Measurements from ENCODE around the gene C4orf54. TPM values are rescaled to one million over a fixed set of nuclear protein-coding genes. Genes with fewer than 3 reads are reported as not detected.

C4orf54 gene
- not detected in 2 replicates for total RNA-seq

GRCh38 chr4:99657798-99658197 is at the start of gene C4orf54:
Gene C4orf54, minus strand, starts transcription at chr4:99657828. Its CDS starts 3,180 bp downstream, at chr4:99654648.
- DNase-seq (ENCODE audit: low spot score), result no peak
- intact Hi-C loops (cut with micrococcal nuclease), result no loop called here
- Mint-ChIP-seq H3K4me1 (ENCODE audit: low read depth) (no peaks in the 10 kb centered on the region), H3K36me3 (ENCODE audit: low read depth) (no peaks in the 10 kb centered on the region), H3K27me3 (ENCODE audit: low read depth) (no peaks in the 10 kb centered on the region), H3K27ac (no peak within 1 kb of the TSS), H3K4me3 (ENCODE audit: low read depth) (no peak within 1 kb of the TSS), H3K9me3 (no peaks in the 10 kb centered on the region)

GRCh38 chr4:99705891-99706290 is 48.3 kb upstream of the C4orf54 start:
- H3K4me3 Mint-ChIP-seq (ENCODE audit: low read depth), result no peak overlapping the region
- no peaks in the 10 kb centered on the region for H3K4me1 Mint-ChIP-seq (ENCODE audit: low read depth)
- no peaks in the 10 kb centered on the region for H3K9me3 Mint-ChIP-seq
- peaks cover 12% of the 10 kb centered on the region for H3K27me3 Mint-ChIP-seq (ENCODE audit: low read depth)
- intact Hi-C loops (cut with micrococcal nuclease), result no loop called here
- no peak overlapping the region for H3K27ac Mint-ChIP-seq
- no peaks in the 10 kb centered on the region for H3K36me3 Mint-ChIP-seq (ENCODE audit: low read depth)
- DNase-seq (ENCODE audit: low spot score), result no peak

- Mint-ChIP-seq H3K27me3 (ENCODE audit: low read depth) (peaks cover 8% of the 10 kb centered on the region), H3K9me3 (peaks cover 6% of the 10 kb centered on the region), H3K4me1 (ENCODE audit: low read depth) (no peaks in the 10 kb centered on the region), H3K36me3 (ENCODE audit: low read depth) (no peaks in the 10 kb centered on the region), H3K27ac (no peak overlapping the region), H3K4me3 (ENCODE audit: low read depth) (no peak overlapping the region)
- intact Hi-C loops (cut with micrococcal nuclease), result no loop called here
- no peak for DNase-seq (ENCODE audit: low spot score)
Measured at GRCh38 chr4:99696801-99697200, 39.2 kb upstream of the C4orf54 start.

GRCh38 chr4:99693140-99693539 is 35.5 kb upstream of the C4orf54 start:
- DNase-seq (ENCODE audit: low spot score), result no peak
- H3K36me3 Mint-ChIP-seq (ENCODE audit: low read depth), result no peaks in the 10 kb centered on the region
- H3K4me3 Mint-ChIP-seq (ENCODE audit: low read depth), result no peak overlapping the region
- H3K9me3 Mint-ChIP-seq, result peaks cover 21% of the 10 kb centered on the region
- intact Hi-C loops (cut with micrococcal nuclease), result no loop called here
- H3K27me3 Mint-ChIP-seq (ENCODE audit: low read depth), result peaks cover 2% of the 10 kb centered on the region
- no peaks in the 10 kb centered on the region for H3K4me1 Mint-ChIP-seq (ENCODE audit: low read depth)
- no peak overlapping the region for H3K27ac Mint-ChIP-seq

- intact Hi-C loops (cut with micrococcal nuclease), result no loop called here
- Mint-ChIP-seq H3K9me3 (peaks cover 21% of the 10 kb centered on the region), H3K27ac (no peak overlapping the region), H3K4me3 (ENCODE audit: low read depth) (no peak overlapping the region), H3K4me1 (ENCODE audit: low read depth) (no peaks in the 10 kb centered on the region), H3K36me3 (ENCODE audit: low read depth) (no peaks in the 10 kb centered on the region), H3K27me3 (ENCODE audit: low read depth) (peaks cover 2% of the 10 kb centered on the region)
- DNase-seq (ENCODE audit: low spot score), result no peak
Measured at GRCh38 chr4:99690990-99691389, 33.4 kb upstream of the C4orf54 start.

GRCh38 chr4:99690472-99690871 is 32.8 kb upstream of the C4orf54 start:
- peaks cover 2% of the 10 kb centered on the region for H3K27me3 Mint-ChIP-seq (ENCODE audit: low read depth)
- no peak overlapping the region for H3K4me3 Mint-ChIP-seq (ENCODE audit: low read depth)
- intact Hi-C loops (cut with micrococcal nuclease), result no loop called here
- DNase-seq (ENCODE audit: low spot score), result no peak
- H3K36me3 Mint-ChIP-seq (ENCODE audit: low read depth), result no peaks in the 10 kb centered on the region
- H3K27ac Mint-ChIP-seq, result no peak overlapping the region
- H3K4me1 Mint-ChIP-seq (ENCODE audit: low read depth), result no peaks in the 10 kb centered on the region
- H3K9me3 Mint-ChIP-seq, result peaks cover 21% of the 10 kb centered on the region

GRCh38 chr4:99687120-99687519 is 29.5 kb upstream of the C4orf54 start:
- Mint-ChIP-seq H3K36me3 (ENCODE audit: low read depth) (no peaks in the 10 kb centered on the region), H3K4me1 (ENCODE audit: low read depth) (no peaks in the 10 kb centered on the region), H3K27ac (no peak overlapping the region), H3K4me3 (ENCODE audit: low read depth) (no peak overlapping the region), H3K9me3 (peaks cover 17% of the 10 kb centered on the region), H3K27me3 (ENCODE audit: low read depth) (peaks cover 2% of the 10 kb centered on the region)
- intact Hi-C loops (cut with micrococcal nuclease), result no loop called here
- no peak for DNase-seq (ENCODE audit: low spot score)

GRCh38 chr4:99685234-99685633 is 27.6 kb upstream of the C4orf54 start:
- H3K36me3 Mint-ChIP-seq (ENCODE audit: low read depth), result no peaks in the 10 kb centered on the region
- intact Hi-C loops (cut with micrococcal nuclease), result no loop called here
- no peaks in the 10 kb centered on the region for H3K9me3 Mint-ChIP-seq
- H3K4me3 Mint-ChIP-seq (ENCODE audit: low read depth), result no peak overlapping the region
- no peak overlapping the region for H3K27ac Mint-ChIP-seq
- peaks cover 2% of the 10 kb centered on the region for H3K27me3 Mint-ChIP-seq (ENCODE audit: low read depth)
- H3K4me1 Mint-ChIP-seq (ENCODE audit: low read depth), result no peaks in the 10 kb centered on the region
- no peak for DNase-seq (ENCODE audit: low spot score)

GRCh38 chr4:99683895-99684294 is 26.3 kb upstream of the C4orf54 start:
- DNase-seq (ENCODE audit: low spot score), result no peak
- H3K27me3 Mint-ChIP-seq (ENCODE audit: low read depth), result no peaks in the 10 kb centered on the region
- no peaks in the 10 kb centered on the region for H3K36me3 Mint-ChIP-seq (ENCODE audit: low read depth)
- H3K4me1 Mint-ChIP-seq (ENCODE audit: low read depth), result no peaks in the 10 kb centered on the region
- no peak overlapping the region for H3K4me3 Mint-ChIP-seq (ENCODE audit: low read depth)
- intact Hi-C loops (cut with micrococcal nuclease), result no loop called here
- no peaks in the 10 kb centered on the region for H3K9me3 Mint-ChIP-seq
- H3K27ac Mint-ChIP-seq, result no peak overlapping the region

GRCh38 chr4:99679976-99680375 is 22.3 kb upstream of the C4orf54 start:
- H3K4me3 Mint-ChIP-seq (ENCODE audit: low read depth), result no peak overlapping the region
- no peaks in the 10 kb centered on the region for H3K4me1 Mint-ChIP-seq (ENCODE audit: low read depth)
- peaks cover 1% of the 10 kb centered on the region for H3K27me3 Mint-ChIP-seq (ENCODE audit: low read depth)
- intact Hi-C loops (cut with micrococcal nuclease), result no loop called here
- H3K36me3 Mint-ChIP-seq (ENCODE audit: low read depth), result no peaks in the 10 kb centered on the region
- no peaks in the 10 kb centered on the region for H3K9me3 Mint-ChIP-seq
- H3K27ac Mint-ChIP-seq, result no peak overlapping the region
- DNase-seq (ENCODE audit: low spot score), result no peak

GRCh38 chr4:99679204-99679603 is 21.6 kb upstream of the C4orf54 start:
- no peak for DNase-seq (ENCODE audit: low spot score)
- Mint-ChIP-seq H3K36me3 (ENCODE audit: low read depth) (no peaks in the 10 kb centered on the region), H3K9me3 (no peaks in the 10 kb centered on the region), H3K4me1 (ENCODE audit: low read depth) (no peaks in the 10 kb centered on the region), H3K27me3 (ENCODE audit: low read depth) (peaks cover 1% of the 10 kb centered on the region), H3K27ac (no peak overlapping the region), H3K4me3 (ENCODE audit: low read depth) (no peak overlapping the region)
- intact Hi-C loops (cut with micrococcal nuclease), result no loop called here

- no peak overlapping the region for H3K4me3 Mint-ChIP-seq (ENCODE audit: low read depth)
- intact Hi-C loops (cut with micrococcal nuclease), result no loop called here
- H3K36me3 Mint-ChIP-seq (ENCODE audit: low read depth), result no peaks in the 10 kb centered on the region
- DNase-seq (ENCODE audit: low spot score), result no peak
- no peaks in the 10 kb centered on the region for H3K4me1 Mint-ChIP-seq (ENCODE audit: low read depth)
- H3K27me3 Mint-ChIP-seq (ENCODE audit: low read depth), result peaks cover 1% of the 10 kb centered on the region
- no peak overlapping the region for H3K27ac Mint-ChIP-seq
- peaks cover 15% of the 10 kb centered on the region for H3K9me3 Mint-ChIP-seq
Measured at GRCh38 chr4:99677161-99677560, 19.5 kb upstream of the C4orf54 start.

GRCh38 chr4:99670409-99671073 is 12.9 kb upstream of the C4orf54 start:
- no peak for DNase-seq (ENCODE audit: low spot score)
- H3K9me3 Mint-ChIP-seq, result peaks cover 20% of the 10 kb centered on the region
- H3K36me3 Mint-ChIP-seq (ENCODE audit: low read depth), result no peaks in the 10 kb centered on the region
- H3K4me3 Mint-ChIP-seq (ENCODE audit: low read depth), result no peak overlapping the region
- no peaks in the 10 kb centered on the region for H3K27me3 Mint-ChIP-seq (ENCODE audit: low read depth)
- intact Hi-C loops (cut with micrococcal nuclease), result no loop called here
- no peaks in the 10 kb centered on the region for H3K4me1 Mint-ChIP-seq (ENCODE audit: low read depth)
- no peak overlapping the region for H3K27ac Mint-ChIP-seq

- Mint-ChIP-seq H3K36me3 (ENCODE audit: low read depth) (no peaks in the 10 kb centered on the region), H3K27ac (no peak overlapping the region), H3K9me3 (peaks cover 20% of the 10 kb centered on the region), H3K4me3 (ENCODE audit: low read depth) (no peak overlapping the region), H3K4me1 (ENCODE audit: low read depth) (no peaks in the 10 kb centered on the region), H3K27me3 (ENCODE audit: low read depth) (no peaks in the 10 kb centered on the region)
- DNase-seq (ENCODE audit: low spot score), result no peak
- intact Hi-C loops (cut with micrococcal nuclease), result no loop called here
Measured at GRCh38 chr4:99669084-99669483, 11.5 kb upstream of the C4orf54 start.
